Adrenal gland (tissue), 5 donors: ENCODE results near the gene BUD23.

Source experiments
- POLR2A ChIP-seq, 2 donors: fragments of 450-650 bp; IDR thresholded peaks; one replicate each; pipeline ENCODE4 v1.6.1; 2017; ENCODE audit warnings: antibody characterized with exemption in 2 of 2, mild to moderate bottlenecking in 2 of 2, moderate library complexity in 1 of 2
- TF ChIP-seq, protein P1 (sequence below), 6 experiments: fragments of 450-650 bp in 4 of 6; fragments of 200-600 bp in 2 of 6; sonication (generic) in 1 of 6; IDR thresholded peaks; 1 replicate in 5 of 6; 2 replicates in 1 of 6; pipeline versions ENCODE4 v1.5.1 to v1.8.0; 2016 to 2021; ENCODE audit warnings: antibody characterized with exemption in 6 of 6, mild to moderate bottlenecking in 2 of 6, moderate library complexity in 1 of 6
- donor health status: DM: no; HTN: no; CAD: no.

DNA sequence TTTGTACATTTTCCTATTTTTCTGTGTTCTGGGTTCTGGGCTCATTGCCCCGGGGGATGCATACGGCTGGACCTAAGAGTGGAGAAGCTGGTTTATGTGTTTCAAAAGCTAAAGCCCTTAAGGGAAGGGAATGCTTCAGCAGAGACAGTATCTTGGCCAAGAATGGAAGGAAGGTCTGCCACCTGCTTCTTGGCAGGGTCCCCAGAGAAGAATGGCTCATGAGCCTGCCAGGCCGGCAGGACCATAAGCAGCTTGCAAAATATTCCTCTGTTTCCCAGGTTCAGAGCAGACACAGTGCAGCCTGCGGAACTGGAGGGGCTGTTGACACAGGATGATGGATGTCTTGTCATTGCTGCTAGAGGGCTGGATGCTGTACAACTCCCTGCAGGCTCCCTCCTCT is 63.0 kb downstream of the BUD23 start:
- TF ChIP-seq, protein P1, sequence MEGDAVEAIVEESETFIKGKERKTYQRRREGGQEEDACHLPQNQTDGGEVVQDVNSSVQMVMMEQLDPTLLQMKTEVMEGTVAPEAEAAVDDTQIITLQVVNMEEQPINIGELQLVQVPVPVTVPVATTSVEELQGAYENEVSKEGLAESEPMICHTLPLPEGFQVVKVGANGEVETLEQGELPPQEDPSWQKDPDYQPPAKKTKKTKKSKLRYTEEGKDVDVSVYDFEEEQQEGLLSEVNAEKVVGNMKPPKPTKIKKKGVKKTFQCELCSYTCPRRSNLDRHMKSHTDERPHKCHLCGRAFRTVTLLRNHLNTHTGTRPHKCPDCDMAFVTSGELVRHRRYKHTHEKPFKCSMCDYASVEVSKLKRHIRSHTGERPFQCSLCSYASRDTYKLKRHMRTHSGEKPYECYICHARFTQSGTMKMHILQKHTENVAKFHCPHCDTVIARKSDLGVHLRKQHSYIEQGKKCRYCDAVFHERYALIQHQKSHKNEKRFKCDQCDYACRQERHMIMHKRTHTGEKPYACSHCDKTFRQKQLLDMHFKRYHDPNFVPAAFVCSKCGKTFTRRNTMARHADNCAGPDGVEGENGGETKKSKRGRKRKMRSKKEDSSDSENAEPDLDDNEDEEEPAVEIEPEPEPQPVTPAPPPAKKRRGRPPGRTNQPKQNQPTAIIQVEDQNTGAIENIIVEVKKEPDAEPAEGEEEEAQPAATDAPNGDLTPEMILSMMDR (IDR thresholded peaks at IDR 0.05), result no peak
- TF ChIP-seq POLR2A (IDR thresholded peaks at IDR 0.05), result no peak
